GM12878 (cell line): ENCODE data around the gene KIF11. TPM values are rescaled to one million over a fixed set of nuclear protein-coding genes. Genes with fewer than 3 reads are reported as not detected.

ENCODE experiments used
- ATAC-seq: fragments of 200-7000 bp; cut with Tn5 transposase; 3 replicates; pipeline ENCODE4 v1.9.1; 2020; ENCODE audit warnings: mild to moderate bottlenecking, moderate library complexity
- BruUV-seq: library from RNA; stranded (reverse); fragments of 400-500 nt; replicated peaks from 2 replicates; lab custom pipeline; 2021; lab: Mats Ljungman, UMichigan
- CTCF ChIA-PET: fragments of 300-600 bp; sonication (Branson Sonifier 250); formaldehyde crosslinking; extraction: SDS; loops from one replicate; lab custom pipeline; 2021; ENCODE audit warnings: inconsistent platforms; lab: Yijun Ruan, JAX
- POLR2A ChIA-PET: fragments of 350-600 bp; formaldehyde crosslinking; extraction: SDS; loops from one replicate; lab custom pipeline; 2021; ENCODE audit warnings: inconsistent platforms; lab: Charles Lee
- RAD21 ChIA-PET: fragments of 300-600 bp; sonication (Branson Sonifier 250); formaldehyde crosslinking; loops from one replicate; lab custom pipeline; 2023; ENCODE audit warnings: antibody characterized with exemption; ENCODE audit not compliant: unreplicated experiment; lab: Charles Lee
- SMC1A ChIA-PET: fragments of 300-600 bp; sonication (Branson Sonifier 250); formaldehyde crosslinking; loops from one replicate; lab custom pipeline; 2023; ENCODE audit not compliant: unreplicated experiment, uncharacterized antibody; lab: Charles Lee
- DNase-seq: peaks from one replicate; pipeline ENCODE4 v3.0.0-alpha.2; 2011; ENCODE audit warnings: low read depth, low spot score
- FAIRE-seq: peaks from 3 replicates; lab custom pipeline; 2011; peaks lifted over from hg19 to GRCh38; lab: Jason Lieb, UNC
- H2AFZ ChIP-seq: 2 replicates; pipeline ENCODE4 v1.6.0; 2011; ENCODE audit warnings: low read depth, low read length, control low read depth; ENCODE audit not compliant: control insufficient read depth
- H3K27ac ChIP-seq: 2 replicates; pipeline ENCODE4 v1.5.1; 2011; ENCODE audit warnings: control low read depth; ENCODE audit not compliant: control insufficient read depth, insufficient read depth
- H3K27me3 ChIP-seq, 2 experiments: replicated peaks in 1 of 2; 2 replicates each; pipeline versions ENCODE4 v1.6.0 to v1.6.1; 2011; ENCODE audit warnings: low read length in 1 of 2; ENCODE audit not compliant: control insufficient read depth in 2 of 2, insufficient read depth in 2 of 2
- H3K36me3 ChIP-seq, 2 experiments: 2 replicates each; pipeline ENCODE4 v1.5.1; 2011; ENCODE audit warnings: low read length in 1 of 2; ENCODE audit not compliant: control insufficient read depth in 2 of 2, insufficient read depth in 2 of 2
- H3K4me1 ChIP-seq: 2 replicates; pipeline ENCODE4 v1.6.1; 2011; ENCODE audit warnings: mild to moderate bottlenecking, low read length, moderate library complexity, mixed read lengths; ENCODE audit not compliant: control insufficient read depth, insufficient read depth
- H3K4me2 ChIP-seq: 2 replicates; pipeline ENCODE4 v1.6.0; 2011; ENCODE audit warnings: control low read depth; ENCODE audit not compliant: control insufficient read depth, insufficient read depth
- H3K4me3 ChIP-seq: fragments of 200-600 bp; sonication (generic); 2 replicates; pipeline ENCODE4 v1.5.1; 2016
- H3K79me2 ChIP-seq: 2 replicates; pipeline ENCODE4 v1.6.0; 2011; ENCODE audit warnings: low read length; ENCODE audit not compliant: control insufficient read depth, insufficient read depth
- H3K9ac ChIP-seq: 2 replicates; pipeline ENCODE4 v1.8.0; 2011; ENCODE audit warnings: low read length, control low read depth, mixed read lengths; ENCODE audit not compliant: control insufficient read depth, insufficient read depth
- H3K9me3 ChIP-seq: replicated peaks from 3 replicates; pipeline ENCODE4 v1.5.1; 2011; ENCODE audit warnings: mild to moderate bottlenecking, low read length; ENCODE audit not compliant: control insufficient read depth, insufficient read depth
- H4K20me1 ChIP-seq: 2 replicates; pipeline ENCODE4 v1.6.0; 2011; ENCODE audit not compliant: control insufficient read depth, insufficient read depth
- CEBPB ChIP-seq, 2 experiments: fragments of 150-350 bp in 1 of 2; IDR thresholded peaks; 2 replicates each; pipeline ENCODE4 v1.6.1; 2012 to 2014; ENCODE audit warnings: low read depth in 2 of 2, low read length in 2 of 2, borderline replicate concordance in 1 of 2, inconsistent platforms in 1 of 2
- E2F8 ChIP-seq: fragments of 450-650 bp; IDR thresholded peaks from 2 replicates; pipeline ENCODE4 v1.6.1; 2018; ENCODE audit warnings: mild to moderate bottlenecking, low read depth, moderate library complexity; ENCODE audit not compliant: partially characterized antibody
- JUND ChIP-seq: IDR thresholded peaks from 2 replicates; pipeline ENCODE4 v1.6.1; 2012; ENCODE audit warnings: low read depth, mild to moderate bottlenecking, low read length, improper control_type of control experiment, moderate library complexity
- WGBS: methylation state at CpG from one replicate; pipeline ENCODE4 v1.1.6; 2016; ENCODE audit warnings: low lambda C conversion rate; ENCODE audit not compliant: insufficient replicate concordance, insufficient coverage; ENCODE audit errors: missing lambda C conversion rate; 5-methylcytosine and 5-hydroxymethylcytosine counted together
- in situ Hi-C: fragments of 300-500 bp; cut with MboI; formaldehyde crosslinking; loops from 9 replicates; pipeline ENCODE4 v1.14.3; 2018; ENCODE audit warnings: mixed read lengths
- intact Hi-C: fragments of 100-400 bp; cut with micrococcal nuclease; formaldehyde crosslinking; loops from one replicate; pipeline ENCODE4 v1.14.2; 2022; ENCODE audit not compliant: unreplicated experiment
- polyA plus RNA-seq, 11 experiments: library from polyadenylated mRNA; depleted of rRNA in 4 of 11; unstranded in 6 of 11; stranded (reverse) in 5 of 11; fragments of >200 nt; fragmentation: Nextera tagmentation in 4 of 11; fragmentation: Illumina TruSeq in 1 of 11; extraction: Ambion mirVana in 4 of 11; extraction: Trizol in 1 of 11; gene quantifications; 1 replicate in 1 of 11; 2 replicates in 10 of 11; pipeline versions ENCODE4 v1.2.1 to v1.2.3, GENCODE V29; 2011 to 2016; ENCODE audit warnings: inconsistent platforms in 2 of 11, missing spikeins in 2 of 11, low read depth in 1 of 11
- total RNA-seq, 4 experiments: library from RNA; depleted of rRNA in 3 of 4; stranded (reverse); fragments of >200 nt in 3 of 4; fragmentation: Illumina TruSeq in 1 of 4; extraction: Trizol in 1 of 4; gene quantifications; 2 replicates each; pipeline versions ENCODE4 v1.2.1 to v1.2.3, GENCODE V29; 2013 to 2021

The KIF11 gene
- total and polyA plus RNA-seq, 10 of the 15 experiments (the other 5 are each of a cell fraction or from before 2014, with no cell fraction given), result 14.1 to 79.8 (median 41.9) TPM

GRCh38 chr10:92692080-92692671, 99.2 kb downstream of the KIF11 start:
- intact Hi-C loops, result loop anchor here (5.0 kb wide), 1 partner anchor 50 kb away; no protein-coding TSS in a partner anchor
- ChIA-PET POLR2A (no interaction called here), RAD21 (interaction anchor here (0.5 kb wide), 1 partner anchor 89 kb away, joined by 4 read pairs; no protein-coding TSS in a partner anchor), CTCF (interaction anchor here (1.0 to 1.3 kb wide), 2 partner anchors 11 to 64 kb away, joined by 3 to 4 read pairs; no protein-coding TSS in a partner anchor), SMC1A (interaction anchor here (1.2 kb wide), 1 partner anchor 31 kb away, joined by 3 read pairs; no protein-coding TSS in a partner anchor)
- Histone ChIP-seq H2AFZ (no peak overlapping the region), H3K36me3 (no peaks in the 10 kb centered on the region), H3K4me2 (peak overlapping the region; percentile 30), H3K4me1 (peaks cover 16% of the 10 kb centered on the region), H3K9ac (no peak overlapping the region), H3K27ac (no peak overlapping the region), H4K20me1 (no peaks in the 10 kb centered on the region), H3K9me3 (no peaks in the 10 kb centered on the region), H3K79me2 (no peaks in the 10 kb centered on the region), H3K27me3 (peaks cover 0 to 28% of the 10 kb centered on the region in 2 experiments; a peak in 3 of 4 replicates), H3K4me3 (no peak overlapping the region)
- FAIRE-seq, result no peak
- DNase-seq, result no peak
- TF ChIP-seq JUND, result no peak
- TF ChIP-seq E2F8, result no peak
- no peak for TF ChIP-seq CEBPB (IDR thresholded peaks at IDR 0.05; ENCODE audit: borderline replicate concordance in 1 of 2, low read depth in 2 of 2, low read length in 2 of 2)
- BruUV-seq, result no TSS peak
- 7% methylated on average over 26 of the region's 34 CpGs for WGBS
- ATAC-seq, result no peak; the same call in 2 of the 3 replicates
- in situ Hi-C loops, result no loop called here
